NCI-H1930 (cell line): ENCODE results near the gene LRRC47.

Source experiments
- DNase-seq, 2 experiments: peaks; one replicate each; lab custom pipeline; 2025; lab: John Stamatoyannopoulos, UW

The LRRC47 gene

GRCh38 chr1:3747522-3747848 is 48.8 kb downstream of the LRRC47 start:
- DNase-seq, result no peak

- DNase-seq, result peak; percentile 82
Observed at GRCh38 chr1:3746830-3747521, 49.3 kb downstream of the LRRC47 start.

- no peak for DNase-seq
Observed at GRCh38 chr1:3746389-3746829, 49.9 kb downstream of the LRRC47 start.

- DNase-seq, result no peak
Observed at GRCh38 chr1:3745590-3746381, 50.5 kb downstream of the LRRC47 start.

- no peak for DNase-seq
Observed at GRCh38 chr1:3745071-3745470, 51.2 kb downstream of the LRRC47 start.

- no peak for DNase-seq
Observed at GRCh38 chr1:3744646-3745045, 51.7 kb downstream of the LRRC47 start.

- DNase-seq, result no peak
Observed at GRCh38 chr1:3743826-3744225, 52.5 kb downstream of the LRRC47 start.

GRCh38 chr1:3743421-3743820 is 52.9 kb downstream of the LRRC47 start:
- DNase-seq, result no peak

GRCh38 chr1:3742439-3743298 is 53.6 kb downstream of the LRRC47 start:
- no peak for DNase-seq

GRCh38 chr1:3741566-3742438 is 54.5 kb downstream of the LRRC47 start:
- DNase-seq, result no peak

- no peak for DNase-seq
Observed at GRCh38 chr1:3740752-3741151, 55.5 kb downstream of the LRRC47 start.

- no peak for DNase-seq
Observed at GRCh38 chr1:3740042-3740441, 56.3 kb downstream of the LRRC47 start.

- no peak for DNase-seq
Observed at GRCh38 chr1:3738943-3739342, 57.4 kb downstream of the LRRC47 start.

GRCh38 chr1:3736708-3737107 is 59.6 kb downstream of the LRRC47 start:
- no peak for DNase-seq

- no peak for DNase-seq
Observed at GRCh38 chr1:3736131-3736561, 60.2 kb downstream of the LRRC47 start.

- DNase-seq, result no peak
Observed at GRCh38 chr1:3735688-3736087, 60.6 kb downstream of the LRRC47 start.

GRCh38 chr1:3735027-3735681 is 61.1 kb downstream of the LRRC47 start:
- DNase-seq, result no peak

GRCh38 chr1:3734602-3735001 is 61.7 kb downstream of the LRRC47 start:
- no peak for DNase-seq

- no peak for DNase-seq
Observed at GRCh38 chr1:3733883-3734589, 62.3 kb downstream of the LRRC47 start.

- no peak for DNase-seq
Observed at GRCh38 chr1:3733094-3733882, 63.0 kb downstream of the LRRC47 start.
